ENCODE results near the gene HLA-DOA.

HLA-DOA gene

DNA sequence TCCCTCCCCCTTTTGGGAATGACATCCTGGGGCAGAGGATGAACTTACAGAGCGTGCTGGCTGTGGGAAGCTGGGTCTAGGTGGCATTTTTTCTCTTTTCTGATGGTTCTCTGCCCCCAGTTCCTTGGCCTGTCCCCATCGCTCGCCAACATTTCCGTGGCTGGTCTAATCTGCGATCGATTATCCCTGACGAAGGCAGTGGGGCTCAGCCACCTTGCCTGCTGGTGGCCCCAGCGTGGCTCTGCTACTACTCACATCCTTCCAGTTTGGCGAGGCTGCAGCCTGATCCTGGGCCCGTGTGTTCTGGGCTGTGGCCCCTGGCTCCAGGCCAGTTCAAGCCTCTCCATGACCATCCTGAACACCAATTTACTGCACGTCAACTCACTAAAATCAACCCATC is 6.4 kb upstream of the HLA-DOA start:
- DNase-seq, result no peak

GRCh38 chr6:33014841-33015634 is 5.6 kb upstream of the HLA-DOA start:
- DNase-seq, result peak; percentile 18

- DNase-seq, result no peak
Measured at GRCh38 chr6:33013608-33014007, 4.2 kb upstream of the HLA-DOA start.

- no peak for DNase-seq
Measured at GRCh38 chr6:33010356-33010755, 965 bp upstream of the HLA-DOA start.

- no peak for DNase-seq
Measured at GRCh38 chr6:33007831-33008400, 1.5 kb downstream of the HLA-DOA start.

DNA sequence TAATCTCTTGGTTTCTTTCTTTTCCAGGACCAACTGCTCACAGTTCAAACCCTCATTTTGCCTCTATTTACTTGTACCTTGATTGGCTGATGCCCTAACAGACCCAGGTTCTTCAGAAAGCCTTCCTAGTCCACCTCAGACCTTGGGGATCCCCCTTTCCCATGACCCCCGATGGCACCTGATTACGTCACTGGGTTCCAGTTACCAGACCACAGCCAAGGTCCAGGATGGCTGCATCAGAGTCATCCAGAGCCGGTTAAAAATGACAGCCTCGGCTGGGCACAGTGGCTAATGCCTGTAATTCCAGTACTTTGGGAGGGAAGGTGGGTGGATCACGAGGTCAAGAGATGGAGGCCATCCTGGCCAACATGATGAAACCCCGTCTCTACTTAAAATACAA is 4.5 kb downstream of the HLA-DOA start:
- DNase-seq, result no peak

DNA sequence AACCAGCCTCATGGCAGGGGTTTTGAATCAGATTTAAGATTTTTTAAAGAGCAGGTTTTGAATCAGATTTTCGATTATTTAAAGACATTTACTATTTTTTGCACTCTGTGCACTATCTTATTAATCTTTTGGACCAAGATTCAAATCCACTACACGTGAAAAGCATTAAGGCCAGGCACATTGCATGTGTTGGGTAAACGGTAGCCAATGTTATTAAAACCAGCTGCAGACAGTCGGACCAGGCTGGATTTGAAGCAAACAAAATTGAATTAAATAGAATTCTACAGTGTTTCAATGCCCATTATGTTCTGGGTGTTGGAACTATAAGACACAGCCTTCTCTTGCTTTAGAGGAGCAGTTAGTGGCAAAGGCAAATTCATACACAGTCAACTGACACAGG is 7.7 kb downstream of the HLA-DOA start:
- no peak for DNase-seq

DNA sequence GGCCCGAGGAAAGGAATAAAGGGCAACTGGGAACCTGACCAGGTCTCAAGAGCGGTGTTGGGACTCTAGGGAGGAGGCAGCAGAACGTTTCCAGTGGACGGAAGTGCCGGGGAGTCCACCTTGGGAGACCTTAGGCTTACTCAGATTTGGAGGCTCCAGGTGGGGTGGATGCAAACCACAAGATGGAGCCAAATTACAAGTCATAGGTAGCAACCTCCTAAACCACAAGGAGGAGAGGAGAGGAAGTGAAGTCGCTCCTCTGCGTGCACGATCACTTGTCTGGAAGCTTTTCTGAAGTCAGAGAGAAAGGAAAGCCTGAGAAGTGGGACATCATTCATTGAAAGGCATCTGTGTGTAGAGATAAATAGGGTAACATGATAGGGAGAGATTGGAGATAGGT is 9.3 kb downstream of the HLA-DOA start:
- no peak for DNase-seq

DNA sequence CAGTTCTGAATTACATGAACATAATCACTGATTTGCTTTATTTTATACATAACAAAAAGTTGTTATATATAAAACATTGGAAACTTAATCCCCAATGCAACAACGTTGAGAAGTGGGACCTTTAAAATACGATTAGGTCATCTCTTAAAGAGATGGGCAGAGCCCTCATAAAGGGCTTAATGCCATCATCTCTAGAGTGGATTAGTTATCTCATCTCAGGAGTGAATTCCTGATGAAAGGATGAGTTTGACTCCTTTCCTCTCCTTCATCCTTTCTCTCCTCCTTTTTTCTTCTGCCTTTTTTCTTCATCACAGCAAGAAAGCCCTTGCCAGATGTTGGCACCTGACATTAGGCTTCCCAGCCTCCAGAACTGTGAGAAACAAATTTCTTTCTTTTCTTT is 13.9 kb downstream of the HLA-DOA start:
- no peak for DNase-seq

- DNase-seq, result no peak
Measured at GRCh38 chr6:32993363-32993973, 15.9 kb downstream of the HLA-DOA start.

DNA sequence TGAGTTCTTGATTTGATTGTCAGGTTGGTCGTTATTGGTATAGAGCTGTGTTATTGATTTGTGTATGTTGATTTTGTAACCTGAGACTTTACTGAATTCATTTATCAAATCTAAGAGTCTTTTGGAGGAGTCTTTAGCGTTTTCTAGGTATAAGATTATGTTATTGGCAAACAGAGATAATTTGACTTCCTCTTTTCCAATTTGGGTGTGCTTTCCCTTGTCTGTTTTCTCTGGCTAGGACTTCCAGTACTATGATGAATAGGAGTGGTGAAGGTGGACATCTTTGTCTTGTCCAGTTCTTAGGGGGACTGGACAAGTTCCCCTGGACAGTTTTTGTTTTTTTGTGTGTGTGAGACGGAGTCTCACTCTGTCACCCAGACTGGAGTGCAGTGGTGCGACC is 17.4 kb downstream of the HLA-DOA start:
- no peak for DNase-seq

GRCh38 chr6:32989368-32989767 is 20.0 kb downstream of the HLA-DOA start:
- no peak for DNase-seq

DNA sequence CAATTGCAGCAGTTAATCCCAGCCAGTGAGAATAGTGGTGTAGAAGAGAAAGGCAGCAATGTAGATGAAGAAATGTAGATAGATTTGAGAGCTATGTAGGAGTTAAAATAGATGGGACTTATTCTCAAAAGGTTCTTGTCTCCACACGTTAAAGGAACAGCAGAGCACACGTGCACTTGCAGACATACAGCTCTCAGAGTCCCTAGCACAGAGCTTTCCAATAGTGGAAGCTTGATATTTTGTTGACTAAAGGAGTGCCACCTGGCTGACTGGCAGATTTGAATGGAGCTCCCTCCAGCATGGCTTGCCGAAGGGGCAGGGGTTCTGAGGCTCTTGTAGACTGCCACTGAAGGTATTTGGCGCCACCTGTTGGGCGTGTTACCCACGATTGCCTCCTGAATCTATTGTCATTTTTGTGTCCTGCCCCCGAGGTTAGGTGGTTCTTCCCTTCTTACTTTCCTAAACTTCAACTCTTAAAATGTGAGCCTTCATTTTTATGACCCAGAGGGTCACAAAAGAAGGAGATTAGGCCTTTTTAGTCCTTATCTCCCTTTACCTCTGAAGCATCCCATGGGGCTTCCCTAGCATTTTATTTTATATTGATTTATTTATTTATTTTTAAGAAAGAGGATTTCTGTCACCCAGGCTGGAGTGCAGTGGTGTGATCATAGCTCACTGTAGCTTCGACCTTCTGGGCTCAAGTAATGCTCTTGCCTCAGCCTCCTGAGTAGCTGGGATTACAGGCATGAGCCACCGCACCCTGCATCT is 24.6 kb downstream of the HLA-DOA start:
- DNase-seq, result no peak

DNA sequence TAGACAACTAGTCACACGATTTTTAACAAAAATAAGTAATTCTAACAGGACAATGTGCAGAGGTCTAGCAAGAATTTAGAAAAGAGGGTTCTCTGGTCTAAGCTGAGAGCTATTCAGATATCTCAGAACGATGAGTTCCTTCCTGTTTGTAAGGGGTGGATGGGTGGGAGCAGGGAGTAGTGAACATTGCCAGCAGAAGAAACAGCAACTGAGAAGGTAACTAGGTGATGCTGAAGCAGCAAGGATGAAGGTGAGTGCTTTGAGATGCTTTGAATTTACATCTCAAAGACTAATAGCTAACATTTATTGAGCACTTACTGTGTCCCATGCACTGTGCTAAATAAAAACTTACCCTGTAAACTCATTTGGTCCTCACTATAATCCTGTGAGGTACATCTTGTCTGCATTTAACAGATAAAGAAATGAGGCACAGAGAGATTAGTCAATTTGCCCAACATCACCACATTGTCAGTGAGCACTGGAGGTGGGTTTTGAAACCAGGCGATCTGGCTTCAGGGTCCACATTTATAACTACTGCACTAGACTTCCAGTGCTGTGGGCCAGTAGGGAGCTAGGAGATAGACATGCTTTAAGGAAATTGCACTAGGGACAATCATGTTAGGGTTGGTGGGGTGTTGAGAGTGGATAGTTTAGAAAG is 25.3 kb downstream of the HLA-DOA start:
- DNase-seq, result no peak

DNA sequence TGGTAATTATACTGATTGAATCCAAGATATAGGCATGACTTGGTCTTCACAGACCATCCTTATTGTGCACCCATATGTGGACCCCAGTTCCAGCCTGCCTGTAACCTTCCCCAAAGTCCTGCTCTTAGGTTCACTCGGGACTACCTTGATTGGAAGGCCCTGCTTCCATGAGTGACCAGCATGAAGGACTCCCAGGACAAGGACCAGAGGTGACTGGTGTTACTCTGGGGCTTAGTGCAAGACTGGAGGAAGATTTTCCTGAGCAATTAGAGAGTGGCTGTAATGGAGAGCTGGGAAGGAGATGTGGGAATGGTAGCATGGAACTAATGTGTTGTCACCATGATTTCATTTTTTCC is 25.9 kb downstream of the HLA-DOA start:
- DNase-seq, result no peak

- DNase-seq, result no peak
Measured at GRCh38 chr6:32982702-32983492, 26.5 kb downstream of the HLA-DOA start.

DNA sequence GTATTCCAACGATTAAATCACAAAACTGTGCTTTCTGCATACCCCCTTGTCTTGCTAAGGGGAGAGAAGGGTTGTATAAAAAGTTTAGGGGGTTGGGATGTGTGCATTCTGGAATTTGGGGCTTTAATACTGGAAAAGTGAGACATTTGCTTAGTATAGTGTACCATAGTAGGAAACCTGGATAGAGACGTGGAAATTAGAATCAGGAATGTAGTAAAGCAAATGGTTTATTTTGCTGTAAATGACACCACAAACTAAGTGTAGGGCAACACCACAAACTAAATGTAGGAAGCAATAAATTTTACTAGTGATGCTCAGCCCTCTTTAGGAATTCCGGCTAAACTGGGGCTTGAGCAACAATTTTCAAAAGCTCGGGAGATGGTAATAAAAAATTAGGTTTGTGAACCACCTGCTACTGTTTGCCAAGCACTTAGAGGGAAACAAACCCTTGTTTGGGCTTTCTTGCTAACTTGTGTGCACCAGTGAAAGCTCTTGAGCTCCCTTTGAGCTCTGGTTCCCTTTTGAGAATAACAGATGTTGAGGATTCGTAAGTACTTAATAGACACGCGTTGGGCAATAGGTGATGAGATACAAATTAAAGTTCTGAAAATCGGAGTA is 27.2 kb downstream of the HLA-DOA start:
- DNase-seq, result no peak

DNA sequence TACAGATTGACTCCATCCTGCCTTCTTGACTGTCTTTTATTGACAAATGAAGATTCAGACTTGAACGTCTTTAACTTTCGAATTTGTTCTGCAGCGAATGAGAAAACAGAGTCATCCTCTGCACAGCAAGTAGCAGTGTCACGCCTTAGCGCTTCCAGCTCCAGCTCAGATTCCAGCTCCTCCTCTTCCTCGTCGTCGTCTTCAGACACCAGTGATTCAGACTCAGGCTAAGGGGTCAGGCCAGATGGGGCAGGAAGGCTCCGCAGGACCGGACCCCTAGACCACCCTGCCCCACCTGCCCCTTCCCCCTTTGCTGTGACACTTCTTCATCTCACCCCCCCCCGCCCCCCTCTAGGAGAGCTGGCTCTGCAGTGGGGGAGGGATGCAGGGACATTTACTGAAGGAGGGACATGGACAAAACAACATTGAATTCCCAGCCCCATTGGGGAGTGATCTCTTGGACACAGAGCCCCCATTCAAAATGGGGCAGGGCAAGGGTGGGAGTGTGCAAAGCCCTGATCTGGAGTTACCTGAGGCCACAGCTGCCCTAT is 28.8 kb downstream of the HLA-DOA start:
- DNase-seq, result no peak

DNA sequence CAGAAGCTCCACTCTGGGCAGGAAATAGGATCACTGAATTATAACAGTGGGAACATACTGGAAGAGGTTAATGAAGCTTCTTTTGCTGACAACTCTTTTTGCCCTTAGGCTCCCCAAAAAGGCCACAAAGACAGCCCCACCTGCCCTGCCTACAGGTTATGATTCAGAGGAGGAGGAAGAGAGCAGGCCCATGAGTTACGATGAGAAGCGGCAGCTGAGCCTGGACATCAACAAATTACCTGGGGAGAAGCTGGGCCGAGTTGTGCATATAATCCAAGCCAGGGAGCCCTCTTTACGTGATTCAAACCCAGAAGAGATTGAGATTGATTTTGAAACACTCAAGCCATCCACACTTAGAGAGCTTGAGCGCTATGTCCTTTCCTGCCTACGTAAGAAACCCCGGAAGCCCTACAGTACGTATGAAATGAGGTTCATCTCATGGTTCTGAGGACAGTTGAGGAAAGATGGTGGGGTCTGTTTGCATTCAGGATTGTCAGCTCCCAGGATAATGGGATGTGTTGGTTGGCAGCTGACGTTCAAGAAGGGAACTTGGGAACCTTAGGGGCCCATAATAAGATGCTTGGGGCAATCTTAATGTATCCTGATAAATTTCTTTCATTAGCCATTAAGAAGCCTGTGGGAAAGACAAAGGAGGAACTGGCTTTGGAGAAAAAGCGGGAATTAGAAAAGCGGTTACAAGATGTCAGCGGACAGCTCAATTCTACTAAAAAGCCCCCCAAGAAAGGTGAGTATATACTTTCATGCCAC is 29.5 kb downstream of the HLA-DOA start:
- no peak for DNase-seq

DNA sequence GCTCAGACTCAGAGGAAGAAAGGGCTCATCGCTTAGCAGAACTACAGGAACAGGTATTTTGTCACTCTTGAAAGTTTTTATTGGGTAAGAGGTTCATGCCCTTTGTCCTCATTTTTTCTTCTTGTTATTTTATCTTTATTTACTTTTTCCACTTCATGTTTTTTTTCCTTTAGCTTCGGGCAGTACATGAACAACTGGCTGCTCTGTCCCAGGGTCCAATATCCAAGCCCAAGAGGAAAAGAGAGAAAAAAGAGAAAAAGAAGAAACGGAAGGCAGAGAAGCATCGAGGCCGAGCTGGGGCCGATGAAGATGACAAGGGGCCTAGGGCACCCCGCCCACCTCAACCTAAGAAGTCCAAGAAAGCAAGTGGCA is 31.5 kb downstream of the HLA-DOA start:
- DNase-seq, result no peak

Measured in SIG-M5 (cell line).